ENCODE measurements around the gene DCDC1.

DCDC1 gene

GRCh38 chr11:31120428-31120827 lies 249.1 kb downstream of the DCDC1 start:
- TF ChIP-seq, protein P1, sequence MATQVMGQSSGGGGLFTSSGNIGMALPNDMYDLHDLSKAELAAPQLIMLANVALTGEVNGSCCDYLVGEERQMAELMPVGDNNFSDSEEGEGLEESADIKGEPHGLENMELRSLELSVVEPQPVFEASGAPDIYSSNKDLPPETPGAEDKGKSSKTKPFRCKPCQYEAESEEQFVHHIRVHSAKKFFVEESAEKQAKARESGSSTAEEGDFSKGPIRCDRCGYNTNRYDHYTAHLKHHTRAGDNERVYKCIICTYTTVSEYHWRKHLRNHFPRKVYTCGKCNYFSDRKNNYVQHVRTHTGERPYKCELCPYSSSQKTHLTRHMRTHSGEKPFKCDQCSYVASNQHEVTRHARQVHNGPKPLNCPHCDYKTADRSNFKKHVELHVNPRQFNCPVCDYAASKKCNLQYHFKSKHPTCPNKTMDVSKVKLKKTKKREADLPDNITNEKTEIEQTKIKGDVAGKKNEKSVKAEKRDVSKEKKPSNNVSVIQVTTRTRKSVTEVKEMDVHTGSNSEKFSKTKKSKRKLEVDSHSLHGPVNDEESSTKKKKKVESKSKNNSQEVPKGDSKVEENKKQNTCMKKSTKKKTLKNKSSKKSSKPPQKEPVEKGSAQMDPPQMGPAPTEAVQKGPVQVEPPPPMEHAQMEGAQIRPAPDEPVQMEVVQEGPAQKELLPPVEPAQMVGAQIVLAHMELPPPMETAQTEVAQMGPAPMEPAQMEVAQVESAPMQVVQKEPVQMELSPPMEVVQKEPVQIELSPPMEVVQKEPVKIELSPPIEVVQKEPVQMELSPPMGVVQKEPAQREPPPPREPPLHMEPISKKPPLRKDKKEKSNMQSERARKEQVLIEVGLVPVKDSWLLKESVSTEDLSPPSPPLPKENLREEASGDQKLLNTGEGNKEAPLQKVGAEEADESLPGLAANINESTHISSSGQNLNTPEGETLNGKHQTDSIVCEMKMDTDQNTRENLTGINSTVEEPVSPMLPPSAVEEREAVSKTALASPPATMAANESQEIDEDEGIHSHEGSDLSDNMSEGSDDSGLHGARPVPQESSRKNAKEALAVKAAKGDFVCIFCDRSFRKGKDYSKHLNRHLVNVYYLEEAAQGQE (IDR thresholded peaks at IDR 0.05; ENCODE audit: insufficient read depth in 1 of 2, low read depth in 2 of 2, low read length in 2 of 2): no peak
- TF ChIP-seq TAF1 (IDR thresholded peaks at IDR 0.05; ENCODE audit: borderline replicate concordance, insufficient read depth, low read length) (no peak), POLR2AphosphoS5 (IDR thresholded peaks at IDR 0.05; ENCODE audit: low read depth, low read length) (no peak), SIN3A (IDR thresholded peaks at IDR 0.05; ENCODE audit: borderline replicate concordance, insufficient read depth, low read length) (no peak), FOXP2 (optimal IDR thresholded peaks at IDR 0.05; ENCODE audit: borderline replicate concordance, extremely low read depth, extremely low read length, insufficient read depth) (no peak)

- TF ChIP-seq SIN3A (IDR thresholded peaks at IDR 0.05; ENCODE audit: borderline replicate concordance, insufficient read depth, low read length): no peak
- TF ChIP-seq FOXP2 (optimal IDR thresholded peaks at IDR 0.05; ENCODE audit: borderline replicate concordance, extremely low read depth, extremely low read length, insufficient read depth): no peak
- TF ChIP-seq TAF1 (IDR thresholded peaks at IDR 0.05; ENCODE audit: borderline replicate concordance, insufficient read depth, low read length): no peak
- no peak for TF ChIP-seq POLR2AphosphoS5 (IDR thresholded peaks at IDR 0.05; ENCODE audit: low read depth, low read length)
- TF ChIP-seq, protein P1 (IDR thresholded peaks at IDR 0.05; ENCODE audit: insufficient read depth in 1 of 2, low read depth in 2 of 2, low read length in 2 of 2): no peak
These were observed 251.0 kb downstream of the DCDC1 start for GRCh38 chr11:31118566-31118965.

- TF ChIP-seq, protein P1 (IDR thresholded peaks at IDR 0.05; ENCODE audit: insufficient read depth in 1 of 2, low read depth in 2 of 2, low read length in 2 of 2): no peak
- TF ChIP-seq TAF1 (IDR thresholded peaks at IDR 0.05; ENCODE audit: borderline replicate concordance, insufficient read depth, low read length) (no peak), SIN3A (IDR thresholded peaks at IDR 0.05; ENCODE audit: borderline replicate concordance, insufficient read depth, low read length) (no peak), FOXP2 (optimal IDR thresholded peaks at IDR 0.05; ENCODE audit: borderline replicate concordance, extremely low read depth, extremely low read length, insufficient read depth) (no peak), POLR2AphosphoS5 (IDR thresholded peaks at IDR 0.05; ENCODE audit: low read depth, low read length) (no peak)
These were observed 252.5 kb downstream of the DCDC1 start for GRCh38 chr11:31117038-31117437.

- TF ChIP-seq POLR2AphosphoS5 (IDR thresholded peaks at IDR 0.05; ENCODE audit: low read depth, low read length) (no peak), SIN3A (IDR thresholded peaks at IDR 0.05; ENCODE audit: borderline replicate concordance, insufficient read depth, low read length) (no peak), TAF1 (IDR thresholded peaks at IDR 0.05; ENCODE audit: borderline replicate concordance, insufficient read depth, low read length) (no peak), FOXP2 (optimal IDR thresholded peaks at IDR 0.05; ENCODE audit: borderline replicate concordance, extremely low read depth, extremely low read length, insufficient read depth) (no peak)
- TF ChIP-seq, protein P1 (IDR thresholded peaks at IDR 0.05; ENCODE audit: insufficient read depth in 1 of 2, low read depth in 2 of 2, low read length in 2 of 2): no peak
These were observed 255.1 kb downstream of the DCDC1 start for GRCh38 chr11:31114442-31114841.

- TF ChIP-seq SIN3A (IDR thresholded peaks at IDR 0.05; ENCODE audit: borderline replicate concordance, insufficient read depth, low read length) (no peak), TAF1 (IDR thresholded peaks at IDR 0.05; ENCODE audit: borderline replicate concordance, insufficient read depth, low read length) (no peak), FOXP2 (optimal IDR thresholded peaks at IDR 0.05; ENCODE audit: borderline replicate concordance, extremely low read depth, extremely low read length, insufficient read depth) (no peak), POLR2AphosphoS5 (IDR thresholded peaks at IDR 0.05; ENCODE audit: low read depth, low read length) (no peak)
- TF ChIP-seq, protein P1 (IDR thresholded peaks at IDR 0.05; ENCODE audit: insufficient read depth in 1 of 2, low read depth in 2 of 2, low read length in 2 of 2): no peak
These were observed 258.7 kb downstream of the DCDC1 start for GRCh38 chr11:31110830-31111229.

All from PFSK-1 (cell line).